Mesodermal cell (in vitro differentiated cells): Measurements from ENCODE around the gene MPHOSPH9.

ENCODE experiments used
- H3K27ac ChIP-seq: 2 replicates; pipeline ENCODE4 v1.7.0; 2013; ENCODE audit warnings: mild to moderate bottlenecking, low read depth, low read length, moderate library complexity; ENCODE audit not compliant: severe bottlenecking
- H3K36me3 ChIP-seq: 2 replicates; pipeline ENCODE4 v1.7.1; 2013; ENCODE audit warnings: mild to moderate bottlenecking, low read length, moderate library complexity; ENCODE audit not compliant: control insufficient read depth, insufficient read depth
- H3K4me1 ChIP-seq: one replicate; pipeline ENCODE4 v1.7.1; 2013; ENCODE audit warnings: mild to moderate bottlenecking, low read length; ENCODE audit not compliant: insufficient read depth, control insufficient read depth, poor library complexity, severe bottlenecking
- H3K4me3 ChIP-seq: 2 replicates; pipeline ENCODE4 v1.7.0; 2013; ENCODE audit warnings: low read length, control low read depth, mild to moderate bottlenecking; ENCODE audit not compliant: insufficient read depth, poor library complexity, severe bottlenecking; ENCODE audit errors: extremely low read depth
- H3K9me3 ChIP-seq: 2 replicates; pipeline ENCODE4 v1.7.1; 2013; ENCODE audit warnings: mild to moderate bottlenecking, low read length, moderate library complexity; ENCODE audit not compliant: control insufficient read depth
- WGBS, 2 experiments: methylation state at CpG; one replicate each; pipeline ENCODE4 v1.1.5; 2013; ENCODE audit warnings: missing lambda C conversion rate in 2 of 2; ENCODE audit not compliant: insufficient coverage in 2 of 2; 5-methylcytosine and 5-hydroxymethylcytosine counted together

MPHOSPH9 gene

DNA sequence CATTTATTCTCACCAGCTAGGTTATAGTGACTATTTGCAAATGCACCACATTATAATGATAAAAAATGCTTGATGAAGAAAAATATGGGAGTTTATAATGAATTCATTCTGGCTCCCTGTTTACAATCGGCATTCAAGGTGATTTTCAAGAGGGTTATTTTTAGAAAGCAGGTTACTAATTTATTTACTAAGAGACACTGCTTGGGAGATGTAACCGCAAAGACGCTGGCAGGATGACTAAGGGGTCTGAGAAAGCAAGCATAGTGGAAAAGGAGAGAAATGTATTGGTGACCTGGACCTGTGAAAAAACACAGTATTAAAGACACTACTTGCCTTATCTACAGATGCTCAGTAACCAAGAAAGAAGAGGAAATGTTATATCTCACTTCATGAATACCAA, 68.7 kb downstream of the MPHOSPH9 start:
- Histone ChIP-seq H3K36me3 (peaks cover 56% of the 10 kb centered on the region), H3K27ac (no peak overlapping the region), H3K9me3 (no peaks in the 10 kb centered on the region), H3K4me1 (no peaks in the 10 kb centered on the region), H3K4me3 (no peak overlapping the region)
- 94 to 100% methylated on average over 1 to 2 of the region's 3 CpGs for WGBS, 2 experiments

- Histone ChIP-seq H3K36me3 (peaks cover 59% of the 10 kb centered on the region), H3K4me1 (no peaks in the 10 kb centered on the region), H3K27ac (no peak overlapping the region), H3K4me3 (no peak overlapping the region), H3K9me3 (no peaks in the 10 kb centered on the region)
- 100% methylated on average over 1 of the region's 3 CpGs; no CpG with 5 or more reads in 1 of the 2 experiments for WGBS, 2 experiments
Observed at GRCh38 chr12:123163227-123163626, 69.7 kb downstream of the MPHOSPH9 start.

GRCh38 chr12:123160801-123161487, 72.0 kb downstream of the MPHOSPH9 start:
- Histone ChIP-seq H3K27ac (no peak overlapping the region), H3K4me1 (no peaks in the 10 kb centered on the region), H3K36me3 (peaks cover 50% of the 10 kb centered on the region), H3K4me3 (no peak overlapping the region), H3K9me3 (no peaks in the 10 kb centered on the region)
- 76 to 89% methylated on average over 6 of the region's 11 CpGs for WGBS, 2 experiments

- H3K36me3 ChIP-seq: peaks cover 17% of the 10 kb centered on the region
- no peak overlapping the region for H3K4me3 ChIP-seq
- peaks cover 14% of the 10 kb centered on the region for H3K4me1 ChIP-seq
- no peak overlapping the region for H3K27ac ChIP-seq
- WGBS, 2 experiments: 67% methylated on average over 1 of the region's 2 CpGs; no CpG with 5 or more reads in 1 of the 2 experiments
- no peaks in the 10 kb centered on the region for H3K9me3 ChIP-seq
Observed at GRCh38 chr12:123153906-123154305, 79.0 kb downstream of the MPHOSPH9 start.

- H3K9me3 ChIP-seq: no peaks in the 10 kb centered on the region
- H3K36me3 ChIP-seq: peaks cover 17% of the 10 kb centered on the region
- H3K27ac ChIP-seq: no peak overlapping the region
- peaks cover 19% of the 10 kb centered on the region for H3K4me1 ChIP-seq
- no peak overlapping the region for H3K4me3 ChIP-seq
- WGBS, 2 experiments: no CpG with 5 or more reads among the region's 3 CpGs
Observed at GRCh38 chr12:123152833-123153232, 80.1 kb downstream of the MPHOSPH9 start.

DNA sequence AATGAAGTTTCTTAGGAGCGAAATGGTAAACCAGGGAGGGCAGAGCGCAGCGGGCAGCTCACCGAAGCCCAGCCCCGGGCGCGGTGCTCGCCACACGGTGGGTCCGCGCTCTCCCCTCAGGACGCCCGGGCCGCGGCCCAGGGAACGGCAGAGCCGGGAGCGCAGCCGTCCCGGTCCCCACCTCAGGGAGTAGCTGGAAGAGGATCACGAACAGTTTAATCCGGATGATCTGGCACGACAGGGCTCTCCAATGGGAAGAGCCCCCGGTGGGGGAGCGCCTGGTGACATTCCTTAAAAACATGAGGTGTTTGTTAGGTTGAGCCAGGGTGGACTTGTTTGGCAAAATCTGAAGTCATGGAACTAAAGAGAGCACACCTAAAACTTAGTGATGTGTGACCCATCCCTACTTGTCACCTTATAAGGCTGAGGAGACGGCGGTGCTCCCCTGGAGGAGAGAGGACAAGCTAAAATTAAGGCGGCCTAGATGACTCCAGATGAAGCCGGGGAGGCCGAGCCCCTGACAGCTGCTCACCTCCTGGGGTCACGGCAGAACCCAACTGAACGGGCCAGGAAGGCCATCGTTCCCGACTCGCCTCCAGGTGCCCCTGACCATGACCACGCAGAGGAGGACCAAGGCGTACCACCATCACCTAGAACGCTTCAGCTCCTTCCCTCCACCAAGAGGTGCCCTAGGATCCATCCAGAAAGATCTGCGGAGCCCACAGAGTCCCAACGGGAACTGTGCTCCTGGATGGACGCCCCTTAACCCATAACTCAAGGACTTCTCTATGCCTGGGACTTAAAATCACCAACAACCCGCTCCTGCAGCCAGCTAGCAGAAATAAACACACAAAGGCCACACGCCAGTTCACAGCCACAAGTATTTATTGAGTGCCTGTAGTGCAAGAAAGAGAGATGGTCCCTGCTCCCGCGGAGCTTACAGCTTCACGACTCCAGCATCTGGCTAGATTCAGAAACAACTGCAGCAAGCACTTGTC, 81.2 kb downstream of the MPHOSPH9 start:
- no peak overlapping the region for H3K27ac ChIP-seq
- 33 to 38% methylated on average over 41 to 43 of the region's 46 CpGs for WGBS, 2 experiments

GRCh38 chr12:123150744-123151456, 82.0 kb downstream of the MPHOSPH9 start, which contains the start of gene PITPNM2:
Gene PITPNM2, minus strand, starts transcription at chr12:123151090. Its CDS starts 116,500 bp downstream, at chr12:123034590.
- Histone ChIP-seq H3K4me3 (peak within 1 kb of the TSS; percentile 54), H3K9me3 (no peaks in the 10 kb centered on the region), H3K36me3 (peaks cover 15% of the 10 kb centered on the region), H3K4me1 (peaks cover 25% of the 10 kb centered on the region), H3K27ac (no peak within 1 kb of the TSS)
- WGBS, 2 experiments: 0% methylated on average over 66 to 85 of the region's 119 CpGs

More for the DNA sequence above, 81.2 kb downstream of the MPHOSPH9 start:
- H3K36me3 ChIP-seq: peaks cover 17% of the 10 kb centered on the region
- H3K4me3 ChIP-seq: peak overlapping the region; percentile 53
- peaks cover 25% of the 10 kb centered on the region for H3K4me1 ChIP-seq
- no peaks in the 10 kb centered on the region for H3K9me3 ChIP-seq

GRCh38 chr12:123150275-123150743, 82.6 kb downstream of the MPHOSPH9 start:
- Histone ChIP-seq H3K36me3 (peaks cover 10% of the 10 kb centered on the region), H3K4me3 (peak overlapping the region; percentile 54), H3K9me3 (no peaks in the 10 kb centered on the region), H3K4me1 (peaks cover 26% of the 10 kb centered on the region), H3K27ac (no peak overlapping the region)
- WGBS, 2 experiments: 2% methylated on average over 43 to 51 of the region's 54 CpGs

- no peaks in the 10 kb centered on the region for H3K9me3 ChIP-seq
- peak overlapping the region; percentile 54 for H3K27ac ChIP-seq
- H3K36me3 ChIP-seq: peaks cover 8% of the 10 kb centered on the region
- peaks cover 28% of the 10 kb centered on the region for H3K4me1 ChIP-seq
- H3K4me3 ChIP-seq: peak overlapping the region; percentile 54
- 45 to 48% methylated on average over 15 to 16 of the region's 22 CpGs for WGBS, 2 experiments
Observed at GRCh38 chr12:123149501-123150274, 83.3 kb downstream of the MPHOSPH9 start.
